Gastrocnemius medialis (tissue), 4 donors: ENCODE data around the gene ALDH3A1. TPM values are rescaled to one million over a fixed set of nuclear protein-coding genes. Genes with fewer than 3 reads are reported as not detected.
A peak's percentile ranks its signal among the peaks of the same experiment; 100 is the strongest.

ENCODE experiments used
- ATAC-seq, 2 donors: fragments of 150-250 bp; one replicate each; pipeline ENCODE4 v1.9.1; 2016
- DNase-seq, 2 donors: peaks; one replicate each; pipeline ENCODE4 v3.0.0-alpha.2; 2019
- H3K27ac ChIP-seq, 4 donors: fragments of 200-600 bp; sonication (generic); 1 replicate in 1 of 4; 2 replicates in 3 of 4; pipeline ENCODE4 v1.5.1; 2016 to 2018; ENCODE audit warnings: mild to moderate bottlenecking in 2 of 4, moderate library complexity in 1 of 4
- H3K27me3 ChIP-seq, 3 donors: fragments of 200-600 bp; sonication (generic) in 2 of 3; 1 replicate in 1 of 3; 2 replicates in 2 of 3; pipeline versions ENCODE4 v1.5.1 to v1.6.0; 2016 to 2019; ENCODE audit warnings: mild to moderate bottlenecking in 1 of 3, moderate library complexity in 1 of 3
- H3K36me3 ChIP-seq, 2 donors: fragments of 200-600 bp; sonication (generic) in 1 of 2; one replicate each; pipeline ENCODE4 v1.5.1; 2017 to 2018
- H3K4me1 ChIP-seq, 2 donors: fragments of 200-600 bp; sonication (generic) in 1 of 2; one replicate each; pipeline ENCODE4 v1.5.1; 2016 to 2017; ENCODE audit warnings: mild to moderate bottlenecking in 2 of 2
- H3K4me3 ChIP-seq, 4 donors: fragments of 200-600 bp; sonication (generic) in 3 of 4; 1 replicate in 1 of 4; 2 replicates in 3 of 4; pipeline ENCODE4 v1.5.1; 2016 to 2019; ENCODE audit warnings: mild to moderate bottlenecking in 2 of 4
- H3K9me3 ChIP-seq, 3 donors: fragments of 200-600 bp; sonication (generic) in 2 of 3; 1 replicate in 1 of 3; 2 replicates in 2 of 3; pipeline ENCODE4 v1.5.1; 2016 to 2019
- CTCF ChIP-seq, 5 experiments: fragments of 450-650 bp in 3 of 5; fragments of 200-600 bp in 2 of 5; sonication (generic) in 2 of 5; IDR thresholded peaks in 4 of 5; conservative IDR thresholded peaks in 1 of 5; 1 replicate in 4 of 5; 2 replicates in 1 of 5; pipeline ENCODE4 v1.5.1; 2016 to 2019; ENCODE audit warnings: antibody characterized with exemption in 5 of 5, mild to moderate bottlenecking in 3 of 5, moderate library complexity in 3 of 5
- POLR2A ChIP-seq, 2 donors: fragments of 450-650 bp; IDR thresholded peaks; one replicate each; pipeline ENCODE4 v1.6.1; 2017; ENCODE audit warnings: antibody characterized with exemption in 2 of 2, mild to moderate bottlenecking in 2 of 2, moderate library complexity in 2 of 2
- in situ Hi-C, 4 donors: fragments of 200-750 bp; cut with MboI; loops; one replicate each; pipeline versions ENCODE4 v1.15.0 to v1.8.0; 2017; ENCODE audit warnings: low sequenced_read_pairs in 4 of 4
- intact Hi-C: fragments of 100-400 bp; cut with DNase I; formaldehyde crosslinking; loops from one replicate; pipeline ENCODE4 v1.15.1; 2023; ENCODE audit warnings: low total_unique reads
- total RNA-seq, 4 donors: library from RNA; depleted of rRNA; stranded (reverse); fragments of >200 nt; gene quantifications; one replicate each; pipeline versions ENCODE4 v1.1.0 to v1.2.3, GENCODE V29; 2016

Gene ALDH3A1
- total RNA-seq, 4 donors from 2014 or later: 0.18 to 0.23 TPM; not detected in 2

- peaks cover 7 to 13% of the 10 kb centered on the region in 2 donors for H3K4me1 ChIP-seq
- no peaks in the 10 kb centered on the region for H3K36me3 ChIP-seq
- no peak for TF ChIP-seq CTCF (IDR thresholded peaks at IDR 0.05 in 4 of 5, conservative IDR thresholded peaks at IDR 0.05 in 1 of 5)
- no peak for TF ChIP-seq POLR2A (IDR thresholded peaks at IDR 0.05)
- no peaks in the 10 kb centered on the region for H3K27me3 ChIP-seq
- ATAC-seq (no peak), DNase-seq (no peak)
- no peak overlapping the region for H3K4me3 ChIP-seq
- intact Hi-C loops: no loop called here
- in situ Hi-C loops: no loop called here
- no peak overlapping the region for H3K27ac ChIP-seq
- H3K9me3 ChIP-seq: no peaks in the 10 kb centered on the region
Observed at GRCh38 chr17:19747159-19747719, 859 bp downstream of the ALDH3A1 start.

- H3K9me3 ChIP-seq: no peaks in the 10 kb centered on the region
- H3K36me3 ChIP-seq: no peaks in the 10 kb centered on the region
- no peaks in the 10 kb centered on the region for H3K27me3 ChIP-seq
- in situ Hi-C loops: no loop called here
- ATAC-seq: no peak
- H3K27ac ChIP-seq: no peak overlapping the region
- peaks cover 4 to 9% of the 10 kb centered on the region in 2 donors for H3K4me1 ChIP-seq
- no peak overlapping the region for H3K4me3 ChIP-seq
- intact Hi-C loops: no loop called here
- no peak for TF ChIP-seq POLR2A (IDR thresholded peaks at IDR 0.05)
- TF ChIP-seq CTCF (IDR thresholded peaks at IDR 0.05 in 4 of 5, conservative IDR thresholded peaks at IDR 0.05 in 1 of 5): no peak
- DNase-seq: no peak
Observed at GRCh38 chr17:19746517-19746916, 1.6 kb downstream of the ALDH3A1 start.

- Histone ChIP-seq H3K36me3 (no peaks in the 10 kb centered on the region), H3K27me3 (no peaks in the 10 kb centered on the region), H3K4me1 (peaks cover 0 to 4% of the 10 kb centered on the region in 2 donors), H3K9me3 (no peaks in the 10 kb centered on the region), H3K4me3 (peak overlapping the region; percentile 56 to 68 (median 62)), H3K27ac (peak overlapping the region; percentile 14 to 37 (median 34))
- intact Hi-C loops (no loop called here), in situ Hi-C loops (no loop called here)
- DNase-seq: peak; percentile 71 to 89
- TF ChIP-seq CTCF (IDR thresholded peaks at IDR 0.05 in 4 of 5, conservative IDR thresholded peaks at IDR 0.05 in 1 of 5): peak; percentile 81 to 97 (median 92)
- no peak for TF ChIP-seq POLR2A (IDR thresholded peaks at IDR 0.05)
- ATAC-seq: peak; percentile 91 to 95
Observed at GRCh38 chr17:19744922-19745757, 3.0 kb downstream of the ALDH3A1 start.

GRCh38 chr17:19744492-19744891, 3.6 kb downstream of the ALDH3A1 start:
- intact Hi-C loops (no loop called here), in situ Hi-C loops (no loop called here)
- TF ChIP-seq CTCF (IDR thresholded peaks at IDR 0.05 in 4 of 5, conservative IDR thresholded peaks at IDR 0.05 in 1 of 5): no peak
- TF ChIP-seq POLR2A (IDR thresholded peaks at IDR 0.05): no peak
- Histone ChIP-seq H3K4me1 (peaks cover 0 to 4% of the 10 kb centered on the region in 2 donors), H3K9me3 (no peaks in the 10 kb centered on the region), H3K36me3 (no peaks in the 10 kb centered on the region), H3K4me3 (peak overlapping the region; percentile 56 to 68 (median 62)), H3K27me3 (no peaks in the 10 kb centered on the region), H3K27ac (peak overlapping the region; percentile 14 to 37 (median 34))
- no peak for DNase-seq
- peak in 1 of 2 donors; percentile 10 for ATAC-seq
